GM19239 (cell line): ENCODE results near the gene GYS1.

Experiments used
- DNase-seq: peaks from one replicate; pipeline ENCODE4 v3.0.0; 2011; ENCODE audit warnings: low spot score; ENCODE audit not compliant: insufficient read length
- FAIRE-seq: peaks from 2 replicates; lab custom pipeline; 2011; peaks lifted over from hg19 to GRCh38; lab: Jason Lieb, UNC

Gene GYS1

GRCh38 chr19:48991011-48991609 lies 2.0 kb downstream of the GYS1 start:
- DNase-seq (no peak), FAIRE-seq (no peak)

DNA sequence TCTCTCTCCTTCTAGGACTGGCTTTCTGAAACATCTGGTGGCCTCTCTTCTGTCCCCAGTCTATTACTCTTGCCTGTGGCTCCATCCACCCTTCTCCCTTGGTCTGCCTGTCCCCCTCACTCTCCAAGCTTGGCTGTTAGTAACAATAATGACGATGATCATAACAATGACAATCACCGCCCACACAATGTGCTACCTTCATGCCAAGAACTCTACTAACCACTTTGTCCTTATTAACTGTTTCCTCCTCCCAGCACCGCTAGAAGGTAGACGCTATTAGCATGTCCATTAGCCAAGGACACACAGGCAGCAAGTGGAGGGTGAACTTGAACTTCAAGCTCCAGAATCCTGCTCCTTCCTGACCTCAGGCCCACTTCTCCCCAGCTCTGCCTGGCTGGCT lies 2.7 kb downstream of the GYS1 start:
- DNase-seq: no peak
- no peak for FAIRE-seq

DNA sequence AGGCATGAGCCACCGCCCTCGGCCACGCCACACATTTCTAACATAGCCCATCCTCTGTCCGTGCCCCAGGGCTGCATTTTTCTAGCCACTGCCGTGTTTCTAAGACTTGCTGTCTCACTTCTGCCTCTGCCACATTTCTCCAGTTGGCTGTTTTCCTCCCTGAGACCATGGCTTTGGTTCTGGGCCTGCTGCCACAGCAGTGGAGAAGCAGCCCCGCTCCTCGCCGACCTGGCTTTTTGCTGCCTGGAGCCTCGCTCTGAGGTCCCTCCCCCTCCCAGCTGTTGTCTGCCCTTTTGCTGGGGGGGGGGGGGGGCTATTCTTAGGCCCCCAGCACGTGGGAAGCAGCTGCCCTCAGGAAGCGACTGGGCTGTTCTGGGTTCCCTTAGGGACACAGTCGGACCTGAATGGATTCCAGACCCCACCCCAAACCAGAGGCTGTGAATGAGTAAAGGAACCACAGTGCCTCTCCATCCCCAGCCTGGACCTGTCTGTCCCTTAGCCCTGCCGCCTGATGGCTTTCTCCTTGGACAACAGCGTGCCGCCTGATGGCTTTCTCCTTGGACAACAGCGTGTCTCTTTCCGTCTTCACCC lies 3.3 kb downstream of the GYS1 start:
- DNase-seq: no peak
- FAIRE-seq: no peak

- no peak for DNase-seq
- FAIRE-seq: no peak
Observed at GRCh38 chr19:48988860-48989259, 4.2 kb downstream of the GYS1 start.

DNA sequence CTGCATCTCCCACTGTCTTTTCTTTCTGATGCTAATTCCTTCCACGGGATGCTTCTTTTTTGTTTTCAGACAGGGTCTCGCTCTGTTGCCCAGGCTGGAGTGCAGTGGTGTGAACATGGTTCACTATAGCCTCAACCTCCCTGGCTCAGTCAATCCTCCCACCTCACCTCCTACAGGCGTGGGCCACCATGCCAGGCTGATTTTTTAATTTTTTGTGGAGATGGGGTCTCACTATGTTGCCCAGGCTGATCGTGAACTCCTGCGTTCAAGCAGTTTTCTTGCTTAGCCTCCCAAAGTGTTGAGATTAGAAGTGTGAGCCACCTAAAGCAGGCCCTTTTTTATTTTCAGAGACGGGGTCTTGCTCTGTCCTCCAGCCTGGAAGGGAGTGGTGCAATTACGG lies 4.8 kb downstream of the GYS1 start:
- FAIRE-seq: no peak
- no peak for DNase-seq

DNA sequence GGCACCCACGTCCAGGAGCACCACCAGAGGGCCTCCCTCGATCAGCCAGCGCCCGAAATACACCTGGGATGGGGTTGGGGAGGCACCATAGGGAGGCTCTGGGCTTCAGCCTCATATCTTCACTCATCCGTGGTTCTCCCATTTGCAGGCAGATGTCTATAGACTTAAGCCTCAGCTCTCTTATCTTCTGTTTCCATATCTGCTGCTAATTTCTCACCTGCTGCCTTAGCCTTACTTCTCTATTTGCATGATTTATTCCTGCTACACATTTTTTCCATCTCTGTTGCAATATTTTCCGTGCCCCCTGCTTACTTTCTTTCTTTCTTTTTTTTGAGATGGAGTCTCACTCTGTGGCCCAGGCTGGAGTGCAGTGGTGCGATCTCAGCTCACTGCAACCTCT lies 5.8 kb downstream of the GYS1 start:
- DNase-seq (no peak), FAIRE-seq (no peak)

DNA sequence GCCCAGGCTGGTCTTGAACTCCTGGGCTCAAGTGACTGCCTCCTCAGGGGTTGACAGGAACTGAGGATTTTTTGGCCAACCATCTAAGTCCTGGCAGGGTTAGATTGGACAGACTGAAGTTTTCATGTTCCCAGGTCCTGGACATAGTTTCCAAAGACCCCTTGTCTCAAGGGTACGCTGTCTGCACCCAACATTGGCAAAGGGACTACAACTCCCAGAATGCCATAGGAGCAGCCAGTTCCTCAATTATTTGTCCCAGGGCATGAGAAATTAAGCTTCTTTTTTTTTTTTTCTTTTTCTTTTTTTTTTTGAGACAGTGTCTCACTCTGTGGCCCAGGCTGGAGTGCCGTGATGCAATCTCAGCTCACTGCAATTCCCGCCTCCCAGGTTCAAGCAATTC lies 6.9 kb downstream of the GYS1 start:
- FAIRE-seq: no peak
- no peak for DNase-seq

GRCh38 chr19:48985711-48986110 lies 7.4 kb downstream of the GYS1 start:
- FAIRE-seq (no peak), DNase-seq (no peak)

- FAIRE-seq (no peak), DNase-seq (no peak)
Observed at GRCh38 chr19:48982280-48982679, 10.8 kb downstream of the GYS1 start.

- no peak for FAIRE-seq
- no peak for DNase-seq
Observed at GRCh38 chr19:48977061-48977460, 16.0 kb downstream of the GYS1 start.

DNA sequence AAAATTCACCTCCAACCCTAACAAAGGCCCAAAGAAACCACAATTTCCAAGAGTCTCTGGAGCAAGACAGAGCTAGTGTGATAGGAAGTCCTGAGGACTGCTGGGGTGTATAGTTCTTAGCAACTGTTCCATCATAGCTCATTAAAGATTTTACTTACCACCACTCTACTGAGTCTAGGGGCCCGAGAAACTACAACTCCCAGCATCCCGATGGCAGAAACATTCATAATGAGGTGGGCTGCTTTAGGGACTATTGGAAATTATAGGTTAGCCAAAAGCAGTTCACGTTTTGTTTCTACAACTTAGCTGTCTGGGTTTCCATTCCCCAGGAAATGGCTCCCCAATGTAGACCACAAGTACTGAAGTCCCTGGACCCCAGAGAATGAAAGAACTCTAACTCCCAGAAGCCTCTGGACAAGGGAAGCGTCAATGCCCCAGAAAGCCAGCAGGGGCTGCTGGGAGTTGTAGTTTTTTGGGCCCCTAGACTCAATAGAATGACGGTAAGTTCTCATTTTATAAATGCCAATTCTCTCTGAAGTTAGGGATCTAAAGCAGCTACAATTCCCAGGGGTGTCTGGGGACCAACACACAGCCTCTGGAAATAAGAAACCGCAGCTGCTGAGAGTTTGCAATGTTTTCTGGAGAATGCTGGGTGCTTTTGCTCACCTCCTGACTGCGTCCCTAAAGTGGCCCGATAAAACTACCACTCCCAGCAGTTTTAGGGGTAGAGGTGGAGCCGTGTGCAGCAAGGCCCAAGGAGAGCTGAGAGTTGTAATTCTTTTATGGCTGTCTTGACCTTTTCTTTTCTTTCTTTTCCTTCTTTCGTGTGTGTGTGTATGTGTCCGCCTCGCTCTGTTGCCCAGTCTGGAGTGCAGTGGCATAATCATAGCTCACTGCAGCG lies 16.9 kb downstream of the GYS1 start:
- FAIRE-seq (peak; percentile 65), DNase-seq (no peak)

- no peak for DNase-seq
- peak; percentile 94 for FAIRE-seq
Observed at GRCh38 chr19:48970923-48971395, 22.1 kb downstream of the GYS1 start.

DNA sequence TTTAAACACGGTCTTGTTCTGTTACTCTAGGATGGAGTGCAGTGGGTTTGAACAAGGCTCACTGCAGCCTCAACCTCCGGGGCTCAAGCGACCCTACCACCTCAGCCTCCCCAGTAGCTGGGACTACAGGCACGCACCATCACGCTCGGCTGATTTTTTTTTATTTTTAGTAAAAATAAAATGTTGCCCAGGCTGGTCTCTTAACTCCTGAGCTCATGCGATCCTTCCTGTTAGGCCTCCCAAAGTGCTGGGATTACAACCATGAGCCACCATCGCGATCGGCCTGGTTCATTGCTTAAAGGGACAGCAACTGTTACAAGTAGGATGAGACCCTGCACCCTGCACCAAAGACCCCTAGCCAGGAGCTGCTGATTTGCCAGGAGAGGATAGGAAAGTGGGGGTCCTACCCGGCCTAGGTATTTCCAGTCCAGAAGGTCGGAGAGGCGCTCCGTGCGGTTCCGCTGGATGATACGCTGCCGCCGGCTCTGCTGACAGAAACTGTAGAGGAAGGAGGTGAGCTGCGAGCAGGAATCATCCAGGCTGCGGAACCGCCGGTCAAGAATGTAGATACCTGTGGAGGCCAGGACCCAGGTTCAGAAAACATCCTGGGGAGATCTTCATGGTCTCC lies 22.9 kb downstream of the GYS1 start:
- DNase-seq: no peak
- FAIRE-seq: no peak

DNA sequence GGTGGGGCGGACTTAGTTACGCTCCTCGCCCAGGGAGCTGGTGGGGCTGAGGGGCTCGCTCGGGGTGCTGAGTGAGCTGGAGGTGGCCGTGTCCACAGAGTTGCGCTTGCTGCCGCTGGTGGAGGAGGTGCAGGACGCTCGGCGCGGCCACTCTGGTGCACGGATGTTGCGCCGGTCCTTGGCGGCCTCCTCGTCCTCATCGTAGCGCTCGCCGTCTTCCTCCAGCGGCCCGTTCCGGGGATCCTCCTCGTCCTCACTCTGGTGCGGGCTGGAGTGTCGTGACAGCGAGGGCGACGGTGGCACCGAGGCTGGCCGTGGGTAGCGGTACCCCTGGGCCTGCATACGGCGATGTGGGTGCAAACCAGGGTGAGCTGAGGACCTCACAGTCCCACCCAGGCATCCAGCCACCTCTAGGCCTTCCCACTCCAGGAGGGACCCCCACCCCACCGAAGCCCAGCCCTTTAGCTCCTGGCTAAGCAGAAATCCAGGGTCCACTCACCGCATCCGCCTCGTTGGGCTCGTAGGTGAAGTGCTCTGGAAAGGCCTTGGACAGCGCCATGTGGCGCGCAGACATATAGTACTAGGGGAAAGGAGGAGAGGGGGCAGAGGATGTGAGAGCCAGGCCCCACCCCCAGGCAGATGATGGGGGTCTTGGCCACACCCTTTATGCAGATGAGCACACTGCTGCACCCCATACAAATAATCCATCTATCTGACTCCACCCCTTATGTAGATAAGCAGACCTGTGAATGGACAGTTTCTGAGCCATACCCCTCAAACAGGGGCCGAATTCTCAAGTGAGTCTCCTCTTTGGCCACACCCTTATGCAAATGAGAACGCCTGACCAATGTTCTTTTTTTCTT lies 23.6 kb downstream of the GYS1 start:
- FAIRE-seq: no peak
- no peak for DNase-seq

- FAIRE-seq (no peak), DNase-seq (no peak)
Observed at GRCh38 chr19:48968813-48969218, 24.3 kb downstream of the GYS1 start.

DNA sequence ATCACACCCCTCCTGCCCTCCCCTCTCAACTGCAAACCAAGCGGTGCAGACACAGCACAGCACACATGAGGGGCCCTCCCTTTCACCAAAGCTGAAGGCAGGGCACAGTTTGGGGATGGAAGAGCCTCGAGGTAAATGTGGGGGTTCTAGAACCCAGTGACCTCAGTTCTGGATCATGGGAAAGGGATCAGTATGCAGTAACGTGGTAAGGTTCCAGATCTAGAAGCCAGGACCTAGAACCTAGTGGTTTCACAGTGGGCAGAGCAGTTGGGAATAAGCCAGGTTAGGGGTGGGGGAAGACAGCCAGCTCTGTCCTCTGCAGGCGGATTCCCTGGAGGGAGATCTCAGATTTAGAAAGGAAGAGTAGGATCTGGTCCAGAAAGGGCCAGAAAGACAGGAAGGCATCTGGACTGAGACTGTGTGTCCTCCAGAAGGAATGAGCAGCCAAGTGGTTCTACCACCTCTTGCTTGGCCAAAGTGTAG lies 24.9 kb downstream of the GYS1 start:
- FAIRE-seq (no peak), DNase-seq (no peak)

- DNase-seq: no peak
- FAIRE-seq: peak; percentile 64
Observed at GRCh38 chr19:48967346-48968178, 25.5 kb downstream of the GYS1 start.

- FAIRE-seq (peak; percentile 60), DNase-seq (no peak)
Observed at GRCh38 chr19:48966541-48967345, 26.4 kb downstream of the GYS1 start.
